K562 (cell line): ENCODE measurements around the gene B3GALT4. TPM values are rescaled to one million over a fixed set of nuclear protein-coding genes. Genes with fewer than 3 reads are reported as not detected.
A peak's percentile ranks its signal among the peaks of the same experiment; 100 is the strongest.

ENCODE experiments used
- FOXK2 ChIP-seq, 2 experiments: fragments of 450-650 bp; IDR thresholded peaks in 1 of 2; conservative IDR thresholded peaks in 1 of 2; 2 replicates each; pipeline ENCODE4 v1.6.1; 2016; ENCODE audit warnings: low read depth in 2 of 2, mild to moderate bottlenecking in 1 of 2
- HOXB6 ChIP-seq: fragments of 250-450 bp; sonication (Bioruptor Pico); IDR thresholded peaks from 2 replicates; pipeline ENCODE4 v1.5.1; 2022; ENCODE audit warnings: mild to moderate bottlenecking, borderline replicate concordance
- JUN ChIP-seq, 2 experiments: sonication (generic) in 1 of 2; formaldehyde crosslinking in 1 of 2; IDR thresholded peaks; 2 replicates each; pipeline versions ENCODE4 v1.6.1 to v1.8.0; 2012 to 2022; ENCODE audit warnings: borderline replicate concordance in 2 of 2, mild to moderate bottlenecking in 2 of 2, improper control_type of control experiment in 1 of 2, low read depth in 1 of 2, low read length in 1 of 2, missing genetic modification reagents in 1 of 2
- MCM5 ChIP-seq: fragments of 450-650 bp; IDR thresholded peaks from 2 replicates; pipeline ENCODE4 v1.6.1; 2016; ENCODE audit warnings: low read depth
- MIER1 ChIP-seq: fragments of 450-650 bp; IDR thresholded peaks from 2 replicates; pipeline ENCODE4 v1.6.1; 2016; ENCODE audit warnings: antibody characterized with exemption, mild to moderate bottlenecking, low read depth
- NFYB ChIP-seq: IDR thresholded peaks from 2 replicates; pipeline ENCODE4 v1.6.1; 2011; ENCODE audit warnings: mild to moderate bottlenecking, moderate library complexity; ENCODE audit not compliant: insufficient read length; ENCODE audit errors: extremely low read depth
- PHF21A ChIP-seq: fragments of 450-650 bp; IDR thresholded peaks from 2 replicates; pipeline ENCODE4 v1.6.1; 2017; ENCODE audit warnings: low read depth, borderline replicate concordance
- SAFB ChIP-seq: fragments of 200-400 bp; formaldehyde crosslinking; IDR thresholded peaks from 2 replicates; pipeline ENCODE4 v1.6.1; 2017; ENCODE audit warnings: low read depth, low read length, borderline replicate concordance
- TGIF2 ChIP-seq: sonication (generic); formaldehyde crosslinking; IDR thresholded peaks from 2 replicates; pipeline ENCODE4 v1.8.1; 2022; ENCODE audit warnings: mild to moderate bottlenecking, missing genetic modification reagents, moderate library complexity
- ZBTB1 ChIP-seq: sonication (generic); formaldehyde crosslinking; IDR thresholded peaks from 2 replicates; pipeline ENCODE4 v1.8.1; 2023; ENCODE audit warnings: missing genetic modification reagents, low read depth, mild to moderate bottlenecking, borderline replicate concordance
- ZKSCAN1 ChIP-seq: fragments of 150-350 bp; IDR thresholded peaks from 2 replicates; pipeline ENCODE4 v1.6.1; 2016; ENCODE audit warnings: low read depth, low read length
- ZNF23 ChIP-seq: fragments of 250-450 bp; sonication (Bioruptor Pico); IDR thresholded peaks from 2 replicates; pipeline ENCODE4 v1.4.0; 2020; ENCODE audit warnings: mild to moderate bottlenecking
- polyA plus RNA-seq, 8 experiments: library from polyadenylated mRNA; depleted of rRNA in 4 of 8; stranded (reverse) in 5 of 8; unstranded in 3 of 8; fragments of >200 nt; fragmentation: Nextera tagmentation in 2 of 8; fragmentation: Illumina TruSeq in 1 of 8; extraction: Ambion mirVana in 2 of 8; extraction: Trizol in 1 of 8; gene quantifications; 2 replicates each; pipeline versions ENCODE4 v1.2.1 to v1.2.3, GENCODE V29; 2011 to 2014; ENCODE audit warnings: inconsistent platforms in 1 of 8, missing spikeins in 1 of 8
- total RNA-seq, 7 experiments: library from RNA; depleted of rRNA in 6 of 7; stranded (reverse); fragments of >200 nt in 6 of 7; fragmentation: Illumina TruSeq in 2 of 7; extraction: Trizol in 2 of 7; gene quantifications; 2 replicates each; pipeline versions ENCODE4 v1.2.1 to v1.2.3, GENCODE V29; 2011 to 2021; ENCODE audit warnings: low replicate concordance in 1 of 7
- TF ChIP-seq, protein P1 (sequence below): IDR thresholded peaks from 2 replicates; pipeline ENCODE4 v1.6.1; 2011; ENCODE audit warnings: borderline replicate concordance, low read depth, mild to moderate bottlenecking, moderate library complexity, low read length; ENCODE audit not compliant: insufficient read depth, poor library complexity, severe bottlenecking
- TF ChIP-seq, protein P2 (sequence below): fragments of 250-450 bp; sonication (Bioruptor Pico); IDR thresholded peaks from 2 replicates; pipeline ENCODE4 v1.8.0; 2021; ENCODE audit warnings: mild to moderate bottlenecking, moderate library complexity
- TF ChIP-seq, protein P3 (sequence below): fragments of 250-450 bp; sonication (Bioruptor Pico); IDR thresholded peaks from 2 replicates; pipeline ENCODE4 v1.5.0; 2020; ENCODE audit warnings: mild to moderate bottlenecking, borderline replicate concordance
- TF ChIP-seq, protein P4 (sequence below): sonication (generic); formaldehyde crosslinking; IDR thresholded peaks from 2 replicates; pipeline ENCODE4 v1.8.0; 2022; ENCODE audit warnings: missing genetic modification reagents, mild to moderate bottlenecking, moderate library complexity, borderline replicate concordance
- TF ChIP-seq, protein P5 (sequence below): fragments of 250-450 bp; sonication (Bioruptor Pico); IDR thresholded peaks from 2 replicates; pipeline ENCODE4 v1.4.0; 2020; ENCODE audit warnings: borderline replicate concordance

B3GALT4 gene
- total and polyA plus RNA-seq, 9 of the 15 experiments (the other 6 are each of a cell fraction or from before 2014, with no cell fraction given) = 0.11 to 1.3 (median 0.53) TPM; not detected in 1

- TF ChIP-seq, protein P1, sequence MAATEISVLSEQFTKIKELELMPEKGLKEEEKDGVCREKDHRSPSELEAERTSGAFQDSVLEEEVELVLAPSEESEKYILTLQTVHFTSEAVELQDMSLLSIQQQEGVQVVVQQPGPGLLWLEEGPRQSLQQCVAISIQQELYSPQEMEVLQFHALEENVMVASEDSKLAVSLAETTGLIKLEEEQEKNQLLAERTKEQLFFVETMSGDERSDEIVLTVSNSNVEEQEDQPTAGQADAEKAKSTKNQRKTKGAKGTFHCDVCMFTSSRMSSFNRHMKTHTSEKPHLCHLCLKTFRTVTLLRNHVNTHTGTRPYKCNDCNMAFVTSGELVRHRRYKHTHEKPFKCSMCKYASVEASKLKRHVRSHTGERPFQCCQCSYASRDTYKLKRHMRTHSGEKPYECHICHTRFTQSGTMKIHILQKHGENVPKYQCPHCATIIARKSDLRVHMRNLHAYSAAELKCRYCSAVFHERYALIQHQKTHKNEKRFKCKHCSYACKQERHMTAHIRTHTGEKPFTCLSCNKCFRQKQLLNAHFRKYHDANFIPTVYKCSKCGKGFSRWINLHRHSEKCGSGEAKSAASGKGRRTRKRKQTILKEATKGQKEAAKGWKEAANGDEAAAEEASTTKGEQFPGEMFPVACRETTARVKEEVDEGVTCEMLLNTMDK = peak; percentile 92
- TF ChIP-seq, protein P2, sequence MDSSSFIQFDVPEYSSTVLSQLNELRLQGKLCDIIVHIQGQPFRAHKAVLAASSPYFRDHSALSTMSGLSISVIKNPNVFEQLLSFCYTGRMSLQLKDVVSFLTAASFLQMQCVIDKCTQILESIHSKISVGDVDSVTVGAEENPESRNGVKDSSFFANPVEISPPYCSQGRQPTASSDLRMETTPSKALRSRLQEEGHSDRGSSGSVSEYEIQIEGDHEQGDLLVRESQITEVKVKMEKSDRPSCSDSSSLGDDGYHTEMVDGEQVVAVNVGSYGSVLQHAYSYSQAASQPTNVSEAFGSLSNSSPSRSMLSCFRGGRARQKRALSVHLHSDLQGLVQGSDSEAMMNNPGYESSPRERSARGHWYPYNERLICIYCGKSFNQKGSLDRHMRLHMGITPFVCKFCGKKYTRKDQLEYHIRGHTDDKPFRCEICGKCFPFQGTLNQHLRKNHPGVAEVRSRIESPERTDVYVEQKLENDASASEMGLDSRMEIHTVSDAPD (CRISPR knock-in tag) = no peak
- TF ChIP-seq HOXB6 (peak; percentile 8; the same call in 1 of the 2 replicates), PHF21A (0 out of 2 replicates have a peak, but pooled peaks have one; percentile 1), NFYB (no peak), ZBTB1 (no peak), ZNF23 (CRISPR knock-in tag) (no peak), TGIF2 (CRISPR knock-in tag) (no peak; the same call in 1 of the 2 replicates), FOXK2 (conservative IDR thresholded peaks at IDR 0.05 in 1 of 2, IDR thresholded peaks at IDR 0.05 in 1 of 2; ENCODE audit: low read depth in 2 of 2) (peak; percentile 91 to 92), MCM5 (no peak), JUN (IDR thresholded peaks at IDR 0.05; ENCODE audit: borderline replicate concordance, low read depth, low read length) (peak; percentile 43; the same call in 1 of the 2 replicates), JUN (CRISPR knock-in tag; IDR thresholded peaks at IDR 0.05; ENCODE audit: borderline replicate concordance) (peak; percentile 83; the same call in 1 of the 2 replicates), MIER1 (peak; percentile 53; the same call in 1 of the 2 replicates), ZKSCAN1 (0 out of 2 replicates have a peak, but pooled peaks have one; percentile 45), SAFB (peak; percentile 76; the same call in 1 of the 2 replicates)
- TF ChIP-seq, protein P3, sequence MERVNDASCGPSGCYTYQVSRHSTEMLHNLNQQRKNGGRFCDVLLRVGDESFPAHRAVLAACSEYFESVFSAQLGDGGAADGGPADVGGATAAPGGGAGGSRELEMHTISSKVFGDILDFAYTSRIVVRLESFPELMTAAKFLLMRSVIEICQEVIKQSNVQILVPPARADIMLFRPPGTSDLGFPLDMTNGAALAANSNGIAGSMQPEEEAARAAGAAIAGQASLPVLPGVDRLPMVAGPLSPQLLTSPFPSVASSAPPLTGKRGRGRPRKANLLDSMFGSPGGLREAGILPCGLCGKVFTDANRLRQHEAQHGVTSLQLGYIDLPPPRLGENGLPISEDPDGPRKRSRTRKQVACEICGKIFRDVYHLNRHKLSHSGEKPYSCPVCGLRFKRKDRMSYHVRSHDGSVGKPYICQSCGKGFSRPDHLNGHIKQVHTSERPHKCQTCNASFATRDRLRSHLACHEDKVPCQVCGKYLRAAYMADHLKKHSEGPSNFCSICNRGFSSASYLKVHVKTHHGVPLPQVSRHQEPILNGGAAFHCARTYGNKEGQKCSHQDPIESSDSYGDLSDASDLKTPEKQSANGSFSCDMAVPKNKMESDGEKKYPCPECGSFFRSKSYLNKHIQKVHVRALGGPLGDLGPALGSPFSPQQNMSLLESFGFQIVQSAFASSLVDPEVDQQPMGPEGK (CRISPR knock-in tag) = no peak; the same call in none of the 2 replicates
- TF ChIP-seq, protein P4, sequence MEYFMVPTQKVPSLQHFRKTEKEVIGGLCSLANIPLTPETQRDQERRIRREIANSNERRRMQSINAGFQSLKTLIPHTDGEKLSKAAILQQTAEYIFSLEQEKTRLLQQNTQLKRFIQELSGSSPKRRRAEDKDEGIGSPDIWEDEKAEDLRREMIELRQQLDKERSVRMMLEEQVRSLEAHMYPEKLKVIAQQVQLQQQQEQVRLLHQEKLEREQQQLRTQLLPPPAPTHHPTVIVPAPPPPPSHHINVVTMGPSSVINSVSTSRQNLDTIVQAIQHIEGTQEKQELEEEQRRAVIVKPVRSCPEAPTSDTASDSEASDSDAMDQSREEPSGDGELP (CRISPR knock-in tag) = peak; percentile 61; the same call in 1 of the 2 replicates
- TF ChIP-seq, protein P5, sequence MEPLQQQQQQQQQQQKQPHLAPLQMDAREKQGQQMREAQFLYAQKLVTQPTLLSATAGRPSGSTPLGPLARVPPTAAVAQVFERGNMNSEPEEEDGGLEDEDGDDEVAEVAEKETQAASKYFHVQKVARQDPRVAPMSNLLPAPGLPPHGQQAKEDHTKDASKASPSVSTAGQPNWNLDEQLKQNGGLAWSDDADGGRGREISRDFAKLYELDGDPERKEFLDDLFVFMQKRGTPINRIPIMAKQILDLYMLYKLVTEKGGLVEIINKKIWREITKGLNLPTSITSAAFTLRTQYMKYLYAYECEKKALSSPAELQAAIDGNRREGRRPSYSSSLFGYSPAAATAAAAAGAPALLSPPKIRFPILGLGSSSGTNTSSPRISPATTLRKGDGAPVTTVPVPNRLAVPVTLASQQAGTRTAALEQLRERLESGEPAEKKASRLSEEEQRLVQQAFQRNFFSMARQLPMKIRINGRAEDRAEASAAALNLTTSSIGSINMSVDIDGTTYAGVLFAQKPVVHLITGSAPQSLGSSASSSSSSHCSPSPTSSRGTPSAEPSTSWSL = peak; percentile 76; the same call in 1 of the 2 replicates
Measured at GRCh38 chr6:33299237-33299944, 22.5 kb downstream of the B3GALT4 start (continued).
